ENCODE results near the gene CEMIP2.

DNA sequence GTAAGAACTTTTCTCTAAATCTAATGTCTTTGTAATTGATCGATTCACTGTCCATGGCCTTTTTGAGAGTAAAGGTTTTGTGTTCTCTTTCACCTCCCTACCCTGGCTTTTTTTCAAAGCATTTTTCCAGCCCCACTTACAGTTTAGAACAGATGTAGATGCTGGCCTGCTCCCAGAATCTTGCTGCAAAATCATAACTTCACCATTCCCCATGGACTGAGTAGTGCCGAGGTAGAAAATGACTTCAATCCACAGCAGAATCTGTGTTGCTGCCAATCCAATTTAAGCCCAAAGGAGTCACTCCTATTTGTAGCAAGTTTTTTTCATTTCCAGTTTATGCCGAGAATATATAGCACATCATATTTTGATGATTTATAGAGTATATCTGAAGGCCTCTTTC, 46.5 kb upstream of the CEMIP2 start:
- TF ChIP-seq, protein P1, sequence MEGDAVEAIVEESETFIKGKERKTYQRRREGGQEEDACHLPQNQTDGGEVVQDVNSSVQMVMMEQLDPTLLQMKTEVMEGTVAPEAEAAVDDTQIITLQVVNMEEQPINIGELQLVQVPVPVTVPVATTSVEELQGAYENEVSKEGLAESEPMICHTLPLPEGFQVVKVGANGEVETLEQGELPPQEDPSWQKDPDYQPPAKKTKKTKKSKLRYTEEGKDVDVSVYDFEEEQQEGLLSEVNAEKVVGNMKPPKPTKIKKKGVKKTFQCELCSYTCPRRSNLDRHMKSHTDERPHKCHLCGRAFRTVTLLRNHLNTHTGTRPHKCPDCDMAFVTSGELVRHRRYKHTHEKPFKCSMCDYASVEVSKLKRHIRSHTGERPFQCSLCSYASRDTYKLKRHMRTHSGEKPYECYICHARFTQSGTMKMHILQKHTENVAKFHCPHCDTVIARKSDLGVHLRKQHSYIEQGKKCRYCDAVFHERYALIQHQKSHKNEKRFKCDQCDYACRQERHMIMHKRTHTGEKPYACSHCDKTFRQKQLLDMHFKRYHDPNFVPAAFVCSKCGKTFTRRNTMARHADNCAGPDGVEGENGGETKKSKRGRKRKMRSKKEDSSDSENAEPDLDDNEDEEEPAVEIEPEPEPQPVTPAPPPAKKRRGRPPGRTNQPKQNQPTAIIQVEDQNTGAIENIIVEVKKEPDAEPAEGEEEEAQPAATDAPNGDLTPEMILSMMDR (IDR thresholded peaks at IDR 0.05) = no peak
- no peak for TF ChIP-seq POLR2A (IDR thresholded peaks at IDR 0.05)
